ENCODE data around the gene IFT20.

Gene IFT20

DNA sequence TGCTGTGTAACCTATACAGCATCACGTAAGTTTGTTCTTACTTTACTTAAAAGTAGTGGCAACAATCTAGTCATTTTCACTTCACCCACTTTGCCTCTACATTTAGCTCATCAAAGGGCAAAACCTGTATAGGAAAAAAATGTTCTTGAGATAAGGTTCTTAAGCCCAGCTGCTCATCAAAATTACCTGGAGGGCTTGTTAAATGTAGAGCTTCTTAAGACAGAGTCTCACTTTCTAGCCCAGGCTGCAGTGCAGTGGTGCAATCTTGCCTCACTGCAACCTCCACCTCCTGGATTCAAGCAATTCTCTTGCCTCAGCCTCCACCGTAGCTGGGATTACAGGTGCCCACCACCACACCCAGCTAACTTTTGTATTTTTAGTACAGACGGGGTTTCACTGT lies 54.4 kb downstream of the IFT20 start:
- H3K4me3 ChIP-seq (ENCODE audit: low read length): no peak overlapping the region
- DNase-seq (ENCODE audit: low read depth): no peak
- TF ChIP-seq, protein P1, sequence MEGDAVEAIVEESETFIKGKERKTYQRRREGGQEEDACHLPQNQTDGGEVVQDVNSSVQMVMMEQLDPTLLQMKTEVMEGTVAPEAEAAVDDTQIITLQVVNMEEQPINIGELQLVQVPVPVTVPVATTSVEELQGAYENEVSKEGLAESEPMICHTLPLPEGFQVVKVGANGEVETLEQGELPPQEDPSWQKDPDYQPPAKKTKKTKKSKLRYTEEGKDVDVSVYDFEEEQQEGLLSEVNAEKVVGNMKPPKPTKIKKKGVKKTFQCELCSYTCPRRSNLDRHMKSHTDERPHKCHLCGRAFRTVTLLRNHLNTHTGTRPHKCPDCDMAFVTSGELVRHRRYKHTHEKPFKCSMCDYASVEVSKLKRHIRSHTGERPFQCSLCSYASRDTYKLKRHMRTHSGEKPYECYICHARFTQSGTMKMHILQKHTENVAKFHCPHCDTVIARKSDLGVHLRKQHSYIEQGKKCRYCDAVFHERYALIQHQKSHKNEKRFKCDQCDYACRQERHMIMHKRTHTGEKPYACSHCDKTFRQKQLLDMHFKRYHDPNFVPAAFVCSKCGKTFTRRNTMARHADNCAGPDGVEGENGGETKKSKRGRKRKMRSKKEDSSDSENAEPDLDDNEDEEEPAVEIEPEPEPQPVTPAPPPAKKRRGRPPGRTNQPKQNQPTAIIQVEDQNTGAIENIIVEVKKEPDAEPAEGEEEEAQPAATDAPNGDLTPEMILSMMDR (conservative IDR thresholded peaks at IDR 0.05; ENCODE audit: low read length): no peak

DNA sequence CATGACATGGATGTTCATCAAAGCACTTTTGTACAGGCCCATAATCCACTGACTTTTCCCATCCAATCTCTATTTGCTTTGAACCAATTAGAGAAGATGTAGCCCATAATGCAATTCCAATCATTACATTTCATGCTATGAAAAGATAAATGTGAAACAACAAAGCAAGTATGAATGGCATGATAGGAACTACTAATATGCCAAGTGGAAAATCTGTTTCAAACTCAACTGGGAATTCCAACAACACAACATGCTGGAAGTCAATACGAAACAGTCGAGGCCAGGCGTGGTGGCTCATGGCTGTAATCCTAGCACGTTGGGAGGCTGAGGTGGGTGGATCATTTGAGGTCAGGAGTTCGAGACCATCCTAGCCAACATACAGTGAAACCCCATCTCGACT lies 55.9 kb downstream of the IFT20 start:
- H3K4me3 ChIP-seq (ENCODE audit: low read length): no peak overlapping the region
- TF ChIP-seq, protein P1 (conservative IDR thresholded peaks at IDR 0.05; ENCODE audit: low read length): no peak
- peak; percentile 84 for DNase-seq (ENCODE audit: low read depth)

Measured in AG10803 (cell line).